ENCODE measurements around the gene DNAJA4. TPM values are rescaled to one million over a fixed set of nuclear protein-coding genes. Genes with fewer than 3 reads are reported as not detected.

DNAJA4 gene
- total and polyA plus RNA-seq, 2 of the 8 experiments (the other 6 are each of a cell fraction or from before 2014, with no cell fraction given) = 3.6 to 6.2 TPM

- Histone ChIP-seq H3K9ac (replicated peaks in 1 of 4; ENCODE audit: extremely low read depth in 1 of 4, low read depth in 3 of 4, low read length in 3 of 4) (no peak overlapping the region), H2AFZ (ENCODE audit: low read length) (peak overlapping the region; percentile 66; the same call in 1 of the 2 replicates), H3K56ac (replicated peaks; ENCODE audit: insufficient read length, low read depth, low read length) (no peak overlapping the region), H3K4me3 (ENCODE audit: extremely low read depth in 1 of 4, insufficient read depth in 2 of 4, low read depth in 3 of 4, low read length in 4 of 4) (no peak overlapping the region), H3K79me1 (ENCODE audit: low read depth, low read length) (no peaks in the 10 kb centered on the region), H3K4me2 (ENCODE audit: insufficient read depth in 1 of 2, low read depth in 2 of 2, low read length in 2 of 2) (peak overlapping the region in 1 of 2 experiments; percentile 11; a peak in 1 of 4 replicates), H3K9me3 (ENCODE audit: insufficient read depth in 2 of 2, low read depth in 1 of 2, low read length in 1 of 2) (no peaks in the 10 kb centered on the region), H2AK5ac (ENCODE audit: low read depth, low read length) (no peak overlapping the region), H4K5ac (ENCODE audit: insufficient read length, low read depth, low read length) (no peak overlapping the region), H3K27ac (ENCODE audit: low read depth, low read length) (no peak overlapping the region), H3K14ac (ENCODE audit: insufficient read length) (no peak overlapping the region), H3K23ac (ENCODE audit: insufficient read length) (no peak overlapping the region), H3K4me1 (replicated peaks in 1 of 4; ENCODE audit: control insufficient read depth in 3 of 4, insufficient read depth in 4 of 4, low read length in 3 of 4) (peaks cover 0 to 23% (median 12%) of the 10 kb centered on the region in 4 experiments; a peak in 6 of 7 replicates), H3K36me3 (ENCODE audit: control insufficient read depth in 2 of 4, insufficient read depth in 4 of 4, low read length in 3 of 4) (no peaks in the 10 kb centered on the region), H4K91ac (replicated peaks; ENCODE audit: insufficient read length, low read length) (peak overlapping the region; percentile 67), H2BK5ac (ENCODE audit: low read depth, low read length) (peak overlapping the region; percentile 48; the same call in 1 of the 2 replicates), H4K20me1 (replicated peaks in 1 of 2; ENCODE audit: control insufficient read depth in 1 of 2, insufficient read depth in 2 of 2, low read length in 2 of 2) (no peaks in the 10 kb centered on the region), H3K27me3 (replicated peaks in 1 of 4; ENCODE audit: control insufficient read depth in 3 of 4, extremely low read depth in 1 of 4, insufficient read depth in 3 of 4, low read length in 3 of 4) (no peaks in the 10 kb centered on the region), H3K4ac (replicated peaks; ENCODE audit: insufficient read length, low read depth, low read length) (no peak overlapping the region), H3K79me2 (ENCODE audit: control insufficient read depth in 1 of 2, insufficient read depth in 2 of 2, low read length in 2 of 2) (no peaks in the 10 kb centered on the region), H4K8ac (ENCODE audit: extremely low read depth, insufficient read depth, low read length) (no peak overlapping the region), H2BK15ac (ENCODE audit: low read length) (no peak overlapping the region), H2BK120ac (replicated peaks; ENCODE audit: low read depth, low read length) (no peak overlapping the region), H3K18ac (ENCODE audit: extremely low read depth, low read length) (no peak overlapping the region), H2BK12ac (ENCODE audit: low read depth, low read length) (peak overlapping the region; percentile 93; the same call in 1 of the 2 replicates), H2BK20ac (ENCODE audit: low read length) (peak overlapping the region; percentile 24; the same call in 1 of the 2 replicates), H3K23me2 (ENCODE audit: low read depth, low read length) (no peaks in the 10 kb centered on the region)
- DNase-seq (ENCODE audit: low read depth in 1 of 2, low spot score in 2 of 2) = no peak
- TF ChIP-seq CEBPB (IDR thresholded peaks at IDR 0.05; ENCODE audit: low read depth, low read length) (no peak), RNF2 (IDR thresholded peaks at IDR 0.05; ENCODE audit: borderline replicate concordance, low read depth, low read length, missing control alignments, poor library complexity, severe bottlenecking) (no peak), TBP (IDR thresholded peaks at IDR 0.05; ENCODE audit: low read depth, low read length) (no peak), HDAC6 (IDR thresholded peaks at IDR 0.05; ENCODE audit: low read depth, low read length) (no peak), POU5F1 (IDR thresholded peaks at IDR 0.05; ENCODE audit: low read depth, low read length) (no peak), CREB1 (IDR thresholded peaks at IDR 0.05) (no peak)
- 76% methylated on average over 4 of the region's 4 CpGs; no CpG with 5 or more reads in 1 of the 2 experiments for WGBS, 2 experiments (ENCODE audit: extremely low coverage in 1 of 2, insufficient coverage in 1 of 2, insufficient read length in 1 of 2, insufficient replicate concordance in 2 of 2, low coverage in 1 of 2, low lambda C conversion rate in 2 of 2, missing lambda C conversion rate in 1 of 2)
- ChIA-PET CTCF (ENCODE audit: partially characterized antibody) (interaction anchor here (0.7 to 13.0 kb wide), 12 partner anchors 8 to 172 kb away, joined by 3 to 173 read pairs (median 5); no protein-coding TSS in a partner anchor), POLR2A (ENCODE audit: partially characterized antibody) (interaction anchor here (0.9 to 2.5 kb wide), 7 partner anchors 12 to 125 kb away, joined by 3 to 11 read pairs (median 4); partner anchors contain the start of genes CRABP1 and IREB2)
- no peak for FAIRE-seq
These were observed 48.2 kb downstream of the DNAJA4 start for GRCh38 chr15:78312536-78312935.
